Brain microvascular endothelial cell (primary cell): ENCODE results near the gene GCNT2.
"Not testable (repeated sequence)": the region's sequence is repeated elsewhere in the genome, so short reads cannot be mapped to it uniquely, and the experiment has no call there.

Source experiments
- DNase-seq: peaks from one replicate; pipeline ENCODE4 v3.0.0-alpha.2; 2020
- H3K27ac ChIP-seq: fragments of 250-450 bp; sonication (Bioruptor Pico); 2 replicates; pipeline ENCODE4 v1.5.1; 2020; ENCODE audit warnings: mild to moderate bottlenecking, moderate library complexity
- H3K27me3 ChIP-seq: fragments of 250-450 bp; sonication (Bioruptor Pico); replicated peaks from 2 replicates; pipeline ENCODE4 v1.5.1; 2020; ENCODE audit warnings: mild to moderate bottlenecking
- H3K36me3 ChIP-seq: fragments of 250-450 bp; sonication (Bioruptor Pico); replicated peaks from 2 replicates; pipeline ENCODE4 v1.5.1; 2020; ENCODE audit warnings: mild to moderate bottlenecking
- H3K4me3 ChIP-seq: 2 replicates; pipeline ENCODE4 v1.5.1; 2011; ENCODE audit warnings: low read depth, mild to moderate bottlenecking, control low read depth, low read length, moderate library complexity
- in situ Hi-C: cut with HindIII; loops from 2 replicates; pipeline ENCODE4 v1.10.0; 2017; ENCODE audit warnings: low sequenced_read_pairs, low pct_ligation_motif_present
- TF ChIP-seq, protein P1 (sequence below): IDR thresholded peaks from 2 replicates; pipeline ENCODE4 v1.5.1; 2011; ENCODE audit warnings: low read depth, mild to moderate bottlenecking, moderate library complexity, low read length, control low read depth, inconsistent platforms; ENCODE audit errors: missing control alignments

Gene GCNT2

GRCh38 chr6:10491463-10491862 lies 29.7 kb upstream of the GCNT2 start:
- no peaks in the 10 kb centered on the region for H3K36me3 ChIP-seq
- in situ Hi-C loops, result no loop called here
- TF ChIP-seq, protein P1, sequence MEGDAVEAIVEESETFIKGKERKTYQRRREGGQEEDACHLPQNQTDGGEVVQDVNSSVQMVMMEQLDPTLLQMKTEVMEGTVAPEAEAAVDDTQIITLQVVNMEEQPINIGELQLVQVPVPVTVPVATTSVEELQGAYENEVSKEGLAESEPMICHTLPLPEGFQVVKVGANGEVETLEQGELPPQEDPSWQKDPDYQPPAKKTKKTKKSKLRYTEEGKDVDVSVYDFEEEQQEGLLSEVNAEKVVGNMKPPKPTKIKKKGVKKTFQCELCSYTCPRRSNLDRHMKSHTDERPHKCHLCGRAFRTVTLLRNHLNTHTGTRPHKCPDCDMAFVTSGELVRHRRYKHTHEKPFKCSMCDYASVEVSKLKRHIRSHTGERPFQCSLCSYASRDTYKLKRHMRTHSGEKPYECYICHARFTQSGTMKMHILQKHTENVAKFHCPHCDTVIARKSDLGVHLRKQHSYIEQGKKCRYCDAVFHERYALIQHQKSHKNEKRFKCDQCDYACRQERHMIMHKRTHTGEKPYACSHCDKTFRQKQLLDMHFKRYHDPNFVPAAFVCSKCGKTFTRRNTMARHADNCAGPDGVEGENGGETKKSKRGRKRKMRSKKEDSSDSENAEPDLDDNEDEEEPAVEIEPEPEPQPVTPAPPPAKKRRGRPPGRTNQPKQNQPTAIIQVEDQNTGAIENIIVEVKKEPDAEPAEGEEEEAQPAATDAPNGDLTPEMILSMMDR, result no peak
- no peak overlapping the region for H3K4me3 ChIP-seq
- H3K27ac ChIP-seq, result no peak overlapping the region
- H3K27me3 ChIP-seq, result no peaks in the 10 kb centered on the region
- DNase-seq, result no peak

DNA sequence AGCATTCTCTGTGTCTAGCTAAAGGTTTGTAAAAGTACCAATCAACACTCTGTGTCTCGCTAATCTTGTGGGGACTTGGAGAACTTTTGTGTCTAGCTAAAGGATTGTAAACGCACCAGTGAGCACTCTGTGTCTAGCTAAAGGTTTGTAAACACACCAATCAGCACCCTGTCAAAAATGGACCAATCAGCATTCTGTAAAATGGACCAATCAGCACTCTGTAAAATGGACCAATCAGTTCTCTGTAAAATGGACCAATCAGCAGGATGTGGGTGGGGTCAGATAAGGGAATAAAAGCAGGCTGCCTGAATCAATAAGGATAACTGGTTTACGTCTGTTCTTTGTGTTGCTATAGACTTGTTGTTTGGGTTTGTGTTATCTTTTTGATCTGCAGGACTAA lies 29.2 kb upstream of the GCNT2 start:
- not testable (repeated sequence) for H3K36me3 ChIP-seq, H3K27ac ChIP-seq

DNA sequence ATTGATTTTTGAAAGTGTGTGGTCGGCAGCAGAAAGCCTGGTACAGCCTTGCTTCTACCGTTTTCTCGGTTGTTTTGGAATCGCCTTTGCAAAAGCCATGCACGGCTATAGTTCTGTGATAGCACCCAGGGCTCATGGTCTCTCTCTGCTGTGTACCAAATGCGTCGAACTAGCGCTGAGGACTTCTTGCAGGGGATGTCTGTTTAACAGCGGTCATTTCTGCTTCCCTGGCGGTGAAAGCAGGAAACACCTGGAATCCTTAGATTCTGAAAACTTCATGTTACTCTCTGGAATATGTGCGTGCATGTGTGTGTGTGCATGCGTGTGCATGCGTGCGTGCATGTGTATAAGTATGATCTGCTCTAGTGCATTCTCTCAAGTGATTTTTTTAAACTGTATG lies 26.1 kb upstream of the GCNT2 start:
- in situ Hi-C loops, result no loop called here
- no peaks in the 10 kb centered on the region for H3K27me3 ChIP-seq
- no peak overlapping the region for H3K4me3 ChIP-seq
- H3K27ac ChIP-seq, result no peak overlapping the region
- TF ChIP-seq, protein P1, result no peak
- DNase-seq, result no peak
- no peaks in the 10 kb centered on the region for H3K36me3 ChIP-seq

More for the DNA sequence above, 29.2 kb upstream of the GCNT2 start:
- H3K27me3 ChIP-seq, DNase-seq, in situ Hi-C loops, H3K4me3 ChIP-seq: not testable (repeated sequence)

DNA sequence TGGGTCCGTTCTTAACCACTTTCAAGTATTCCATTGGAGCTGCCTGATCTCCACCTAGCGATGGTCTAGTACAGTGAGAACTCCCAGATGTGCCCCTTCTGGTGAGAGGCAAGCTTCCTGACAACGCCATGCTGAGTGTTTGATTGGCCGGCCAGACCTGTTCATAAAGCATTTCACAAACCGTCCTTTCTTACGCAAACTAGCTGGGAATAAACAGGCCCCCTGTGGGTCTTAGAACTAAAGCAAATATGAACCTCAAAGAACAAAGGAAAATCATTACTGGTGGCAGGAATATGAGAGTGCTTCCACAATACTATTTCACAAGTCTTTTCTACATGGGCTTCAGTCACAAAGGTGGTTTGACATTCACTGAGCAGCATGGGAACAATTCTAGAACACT lies 15.6 kb upstream of the GCNT2 start:
- no peak overlapping the region for H3K4me3 ChIP-seq
- TF ChIP-seq, protein P1, result no peak
- no peaks in the 10 kb centered on the region for H3K36me3 ChIP-seq
- H3K27ac ChIP-seq, result no peak overlapping the region
- in situ Hi-C loops, result no loop called here
- no peak for DNase-seq
- no peaks in the 10 kb centered on the region for H3K27me3 ChIP-seq

DNA sequence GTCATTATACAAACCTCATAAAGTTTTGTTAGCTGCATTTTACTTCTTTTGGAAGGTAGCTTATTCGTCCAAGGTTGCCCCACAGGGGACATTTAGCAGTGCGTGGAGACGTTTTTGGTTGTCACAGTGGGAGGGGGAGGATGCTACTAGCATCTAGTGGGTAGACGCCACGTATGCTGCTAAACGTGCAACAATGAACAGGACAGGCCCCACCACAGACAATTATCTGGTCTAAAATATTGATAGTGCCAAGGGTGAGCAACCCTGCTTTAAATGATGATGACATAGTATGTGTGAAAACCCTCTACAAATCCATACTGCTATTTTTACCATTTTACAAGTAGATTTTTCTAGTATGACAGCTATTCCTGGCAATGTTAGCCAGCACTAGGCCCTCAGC lies 13.9 kb upstream of the GCNT2 start:
- in situ Hi-C loops, result no loop called here
- Histone ChIP-seq H3K27ac (no peak overlapping the region), H3K27me3 (no peaks in the 10 kb centered on the region), H3K36me3 (no peaks in the 10 kb centered on the region), H3K4me3 (no peak overlapping the region)
- no peak for DNase-seq
- TF ChIP-seq, protein P1, result no peak

GRCh38 chr6:10507715-10508114 lies 13.4 kb upstream of the GCNT2 start:
- in situ Hi-C loops, result no loop called here
- Histone ChIP-seq H3K4me3 (no peak overlapping the region), H3K36me3 (no peaks in the 10 kb centered on the region), H3K27ac (no peak overlapping the region), H3K27me3 (no peaks in the 10 kb centered on the region)
- TF ChIP-seq, protein P1, result no peak
- no peak for DNase-seq
